Activated CD4-positive, alpha-beta T cell treated with anti-CD3 and anti-CD28 coated beads, Interleukin-10, Interleukin-2, amounts not matched to agents 100 ng/mL and 50 ng/mL, durations not matched to agents 16 hours and 8 hours (primary cell): ENCODE measurements around the gene OOSP3.
A peak's percentile ranks its signal among the peaks of the same experiment; 100 is the strongest.
"Not testable (repeated sequence)": the region's sequence is repeated elsewhere in the genome, so short reads cannot be mapped to it uniquely, and the experiment has no call there.

Source experiments
- DNase-seq: peaks from one replicate; pipeline ENCODE4 v3.0.0-alpha.2; 2020

OOSP3 gene

GRCh38 chr11:59877784-59878183 is 798 bp upstream of the OOSP3 start:
- DNase-seq, result no peak

GRCh38 chr11:59879567-59879966 is 985 bp downstream of the OOSP3 start:
- DNase-seq, result no peak

- no peak for DNase-seq
Measured at GRCh38 chr11:59883597-59883996, 5.0 kb downstream of the OOSP3 start.

- not testable (repeated sequence) for DNase-seq
Measured at GRCh38 chr11:59887156-59887555, 8.6 kb downstream of the OOSP3 start.

- DNase-seq, result no peak
Measured at GRCh38 chr11:59891781-59892181, 13.2 kb downstream of the OOSP3 start.

GRCh38 chr11:59894616-59895015 is 16.0 kb downstream of the OOSP3 start:
- no peak for DNase-seq

GRCh38 chr11:59898046-59898445 is 19.5 kb downstream of the OOSP3 start:
- DNase-seq, result no peak

- no peak for DNase-seq
Measured at GRCh38 chr11:59898650-59899049, 20.1 kb downstream of the OOSP3 start.

GRCh38 chr11:59899532-59899931 is 20.9 kb downstream of the OOSP3 start:
- no peak for DNase-seq

GRCh38 chr11:59900366-59901126 is 22.0 kb downstream of the OOSP3 start:
- no peak for DNase-seq

GRCh38 chr11:59901306-59901705 is 22.7 kb downstream of the OOSP3 start:
- no peak for DNase-seq

GRCh38 chr11:59903569-59903968 is 25.0 kb downstream of the OOSP3 start:
- DNase-seq, result not testable (repeated sequence)

- no peak for DNase-seq
Measured at GRCh38 chr11:59918480-59918879, 39.9 kb downstream of the OOSP3 start.

- peak; percentile 47 for DNase-seq
Measured at GRCh38 chr11:59918987-59919589, 40.5 kb downstream of the OOSP3 start.

- DNase-seq, result no peak
Measured at GRCh38 chr11:59923813-59924212, 45.2 kb downstream of the OOSP3 start.

GRCh38 chr11:59931688-59932087 is 53.1 kb downstream of the OOSP3 start:
- no peak for DNase-seq

GRCh38 chr11:59938132-59938531 is 59.5 kb downstream of the OOSP3 start, which contains the start of gene OOSP1:
Gene OOSP1 (plus strand): TSS chr11:59938432. CDS start chr11:59938455, 23 bp downstream.
- DNase-seq, result no peak

- no peak for DNase-seq
Measured at GRCh38 chr11:59938718-59939117, 60.1 kb downstream of the OOSP3 start.

- no peak for DNase-seq
Measured at GRCh38 chr11:59939482-59939881, 60.9 kb downstream of the OOSP3 start.

GRCh38 chr11:59941091-59941490 is 62.5 kb downstream of the OOSP3 start:
- no peak for DNase-seq

- no peak for DNase-seq
Measured at GRCh38 chr11:59943997-59944714, 65.6 kb downstream of the OOSP3 start.

- no peak for DNase-seq
Measured at GRCh38 chr11:59944720-59945119, 66.1 kb downstream of the OOSP3 start.
